ENCODE measurements around the gene LRRC26.

Gene LRRC26

DNA sequence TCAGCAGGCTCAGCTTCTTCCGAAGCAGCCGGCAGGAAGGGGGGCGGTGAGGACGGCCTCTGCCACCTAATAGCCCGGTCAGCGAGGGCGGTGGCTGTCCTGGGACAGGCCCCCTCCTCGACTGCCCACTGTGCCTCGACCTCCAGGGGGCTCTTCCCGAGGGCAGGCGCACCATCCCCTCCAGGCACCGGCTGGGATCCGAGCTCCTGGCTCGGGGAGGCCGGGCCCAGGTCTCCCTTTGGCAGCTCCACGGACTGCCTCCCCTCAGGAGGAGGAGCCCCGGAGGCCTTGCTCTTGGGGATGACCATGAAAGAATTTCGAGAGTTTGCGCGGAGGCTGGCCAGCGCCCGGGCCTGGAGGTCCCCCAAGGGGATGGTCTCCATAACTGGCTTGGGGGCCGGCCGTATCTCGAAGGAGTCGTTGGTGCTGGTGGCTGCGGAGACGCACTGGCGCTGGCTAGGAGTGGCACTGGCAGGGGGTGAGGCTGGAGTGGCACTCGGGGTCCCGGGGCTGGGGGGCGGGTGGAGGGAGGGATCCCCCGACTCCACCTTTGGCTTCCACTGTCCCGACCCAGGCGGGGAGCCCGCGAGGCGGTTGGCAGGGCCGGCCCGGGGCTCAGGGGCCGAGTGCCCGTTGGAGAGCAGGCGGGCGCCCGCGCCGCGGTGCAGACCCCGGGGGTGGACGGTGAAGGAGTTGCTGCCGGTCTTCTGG, 29.7 kb upstream of the LRRC26 start:
- no peak for DNase-seq (ENCODE audit: low spot score)

DNA sequence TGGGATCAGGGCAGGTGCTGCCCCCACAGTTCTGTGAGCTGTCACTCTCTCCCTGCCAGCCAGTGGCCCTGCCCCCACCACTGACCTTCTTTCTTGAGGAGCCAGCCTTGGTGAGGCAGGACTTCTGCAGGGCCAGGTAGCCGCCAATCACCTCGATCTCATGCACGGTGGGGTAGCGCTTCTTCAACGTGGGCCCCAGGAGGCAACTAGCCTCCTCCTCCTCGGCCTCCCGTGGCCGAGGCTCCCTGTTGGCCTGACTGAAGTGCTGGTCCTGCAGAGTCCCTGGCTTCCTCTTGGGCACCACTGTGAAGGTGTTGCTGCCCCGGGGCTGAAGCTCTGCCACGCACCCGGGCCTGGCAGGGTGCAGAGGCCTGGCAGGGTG, 29.0 kb upstream of the LRRC26 start:
- no peak for DNase-seq (ENCODE audit: low spot score)

DNA sequence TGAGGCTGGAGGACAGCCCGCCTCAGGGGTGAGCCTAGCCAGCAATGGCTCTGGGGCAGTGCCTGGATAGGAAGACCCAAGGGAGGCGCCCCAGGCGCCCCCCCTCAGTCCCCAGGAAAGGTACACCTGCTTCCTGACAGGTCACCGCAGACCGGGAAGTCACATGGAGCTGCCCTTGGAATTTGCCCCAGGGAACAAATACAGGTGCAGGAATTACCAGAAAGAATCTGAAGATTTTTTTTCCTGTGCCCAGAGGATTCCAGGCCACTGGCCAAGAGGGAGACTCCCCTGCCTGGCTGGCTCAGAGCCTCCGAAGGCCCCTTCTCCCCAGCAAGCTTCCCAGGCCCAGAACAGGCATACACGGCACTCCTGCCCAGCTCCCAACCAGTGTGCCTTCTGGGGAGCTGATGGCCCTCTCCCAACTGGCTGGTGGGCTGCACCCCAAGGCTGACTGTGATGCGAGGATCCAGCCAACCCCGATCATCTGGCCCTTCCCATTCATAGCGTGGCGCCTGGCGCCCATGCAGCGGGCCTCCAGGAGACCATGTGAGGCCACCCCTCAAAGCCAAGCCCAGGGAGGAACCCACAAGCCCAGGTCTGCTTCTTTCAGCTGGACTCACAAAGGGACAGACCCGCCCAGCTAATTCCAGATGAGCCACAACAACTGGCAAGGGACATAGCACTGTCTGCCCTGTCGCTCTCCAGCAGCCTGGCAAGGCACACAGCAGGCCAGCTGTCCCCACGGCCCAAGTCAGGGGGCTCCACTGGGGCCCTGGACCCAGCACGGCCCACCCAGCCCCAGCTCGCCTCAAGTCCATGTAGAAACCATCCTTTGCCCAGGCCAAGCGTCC, 28.4 kb upstream of the LRRC26 start:
- DNase-seq (ENCODE audit: low spot score), result no peak

DNA sequence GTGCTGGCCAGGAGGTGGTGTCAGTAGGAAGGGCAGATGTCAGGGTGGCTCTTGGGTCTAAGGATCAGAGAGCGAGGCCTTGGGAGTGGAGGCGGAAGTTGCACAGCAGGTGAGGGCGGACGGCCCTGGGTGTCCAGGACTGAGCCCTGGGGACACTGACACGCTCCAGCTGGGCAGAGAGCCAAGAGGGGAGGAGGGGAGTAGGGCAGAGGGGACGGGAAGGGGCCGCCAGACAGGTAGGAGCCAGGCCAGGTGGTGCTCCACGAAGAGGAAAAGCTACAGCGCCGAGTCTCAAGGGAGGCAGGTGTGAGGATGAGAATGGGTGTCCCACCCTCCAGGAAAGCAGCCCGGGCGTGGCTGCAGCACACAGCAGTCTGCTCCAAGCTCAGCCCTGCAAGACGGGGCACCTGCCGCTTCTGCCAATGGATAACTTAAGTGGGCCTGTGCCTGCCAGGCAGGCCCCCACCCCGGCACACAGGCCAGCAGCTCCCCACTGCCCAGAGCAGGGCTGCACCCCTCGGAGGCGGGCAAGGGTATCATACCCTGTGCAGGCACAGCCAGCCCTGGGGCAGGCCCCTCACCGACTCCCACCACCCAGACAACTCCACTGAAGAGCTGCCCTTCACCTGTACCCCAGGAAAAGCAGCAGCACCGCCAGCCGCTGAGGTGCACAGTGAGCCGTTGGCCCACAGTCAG, 25.8 kb upstream of the LRRC26 start:
- DNase-seq (ENCODE audit: low spot score), result no peak

DNA sequence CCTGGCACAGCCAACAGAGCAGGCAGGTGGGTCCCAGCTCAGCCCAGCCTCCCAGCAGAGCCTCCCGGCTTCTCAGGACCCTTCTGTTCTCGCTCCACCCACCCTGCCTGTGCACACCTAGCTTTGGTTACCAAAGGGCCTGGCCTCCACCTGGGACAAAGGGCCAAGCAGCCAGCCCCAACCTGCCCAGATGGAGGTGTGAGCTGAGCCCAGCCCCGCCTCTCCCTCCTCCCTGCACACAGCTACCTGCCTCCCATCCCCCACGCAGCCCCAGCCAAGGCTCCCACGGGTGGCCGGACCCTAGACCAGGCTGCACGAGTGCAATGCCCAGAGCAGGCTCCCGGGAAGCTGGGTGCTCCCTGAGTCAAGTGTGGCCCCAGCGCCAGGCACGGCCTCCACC, 25.1 kb upstream of the LRRC26 start:
- no peak for DNase-seq (ENCODE audit: low spot score)

DNA sequence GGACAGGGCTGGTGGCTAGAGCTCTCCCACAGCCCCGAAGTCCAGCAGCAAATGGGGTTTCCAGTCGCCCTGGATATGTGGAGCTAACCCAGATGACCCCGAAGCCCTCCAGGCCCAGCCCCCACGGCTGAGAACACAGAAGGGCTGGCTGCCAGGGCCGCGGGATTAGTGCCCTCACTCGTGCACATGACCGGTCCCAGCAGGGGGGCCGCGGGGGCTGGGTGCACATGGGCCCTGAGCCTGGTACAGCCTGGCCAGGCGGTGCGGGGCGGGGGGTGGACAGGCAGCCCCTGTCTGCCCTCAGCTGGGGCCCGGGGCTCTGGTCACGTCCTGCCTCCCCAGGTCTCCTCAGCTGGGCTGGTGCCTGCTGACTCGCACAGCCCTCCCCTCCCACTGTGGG, 24.5 kb upstream of the LRRC26 start:
- DNase-seq (ENCODE audit: low spot score), result peak; percentile 93

DNA sequence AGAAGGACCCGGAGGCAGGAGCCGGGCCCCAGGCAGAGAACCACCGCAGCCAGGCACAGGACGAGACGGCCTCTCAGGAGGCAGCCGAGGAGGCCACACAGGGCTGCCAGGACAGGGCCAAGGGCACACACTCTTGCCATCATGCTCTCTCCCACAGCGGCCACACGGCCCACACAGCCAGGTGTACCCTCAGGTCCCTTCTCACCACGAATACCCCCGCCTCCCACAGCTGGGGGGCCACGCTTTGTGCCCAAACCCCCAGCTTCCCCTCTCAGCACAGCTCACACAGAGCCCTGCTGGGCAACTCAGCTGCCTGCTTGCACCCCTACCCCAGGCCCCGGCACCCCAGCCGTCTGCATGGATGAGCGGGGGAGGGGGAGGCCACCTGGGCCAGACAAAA, 23.9 kb upstream of the LRRC26 start:
- DNase-seq (ENCODE audit: low spot score), result no peak

DNA sequence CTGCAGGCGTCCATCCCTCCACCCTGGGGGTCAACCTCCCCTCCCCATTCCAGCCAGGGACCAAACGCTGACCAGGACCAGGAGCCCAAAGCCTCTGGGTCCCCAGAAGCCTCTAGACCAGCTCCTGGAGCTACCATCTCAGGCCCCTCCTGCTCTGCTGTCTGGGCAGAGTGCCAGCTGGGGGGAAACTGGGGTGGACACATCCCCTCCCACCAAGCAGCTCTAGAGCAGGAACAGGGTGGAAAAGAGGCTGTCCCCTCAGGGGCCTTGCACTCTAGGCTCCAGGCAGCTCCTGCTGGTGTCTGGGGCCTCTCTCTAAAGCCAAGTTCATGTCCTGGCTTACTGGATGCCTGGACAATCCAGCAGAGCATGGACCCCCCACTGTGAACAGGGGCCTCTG, 23.0 kb upstream of the LRRC26 start:
- no peak for DNase-seq (ENCODE audit: low spot score)

DNA sequence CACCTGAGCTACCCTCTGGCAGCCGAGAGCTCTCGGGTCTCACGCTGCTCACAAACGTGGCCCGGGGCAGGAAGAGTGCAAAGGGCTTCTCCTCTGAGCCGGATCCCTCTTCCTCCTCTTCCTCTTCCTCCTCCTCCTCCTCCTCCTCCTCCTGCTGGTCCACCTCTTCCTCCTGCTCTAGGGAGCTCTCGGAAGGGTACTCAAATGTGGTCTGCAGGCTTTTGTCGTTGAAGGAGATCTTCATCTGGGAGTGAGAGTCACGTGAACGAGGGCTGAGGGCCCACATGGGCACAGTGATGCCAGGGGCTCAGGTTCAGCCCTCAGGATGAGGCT, 22.6 kb upstream of the LRRC26 start:
- DNase-seq (ENCODE audit: low spot score), result no peak

DNA sequence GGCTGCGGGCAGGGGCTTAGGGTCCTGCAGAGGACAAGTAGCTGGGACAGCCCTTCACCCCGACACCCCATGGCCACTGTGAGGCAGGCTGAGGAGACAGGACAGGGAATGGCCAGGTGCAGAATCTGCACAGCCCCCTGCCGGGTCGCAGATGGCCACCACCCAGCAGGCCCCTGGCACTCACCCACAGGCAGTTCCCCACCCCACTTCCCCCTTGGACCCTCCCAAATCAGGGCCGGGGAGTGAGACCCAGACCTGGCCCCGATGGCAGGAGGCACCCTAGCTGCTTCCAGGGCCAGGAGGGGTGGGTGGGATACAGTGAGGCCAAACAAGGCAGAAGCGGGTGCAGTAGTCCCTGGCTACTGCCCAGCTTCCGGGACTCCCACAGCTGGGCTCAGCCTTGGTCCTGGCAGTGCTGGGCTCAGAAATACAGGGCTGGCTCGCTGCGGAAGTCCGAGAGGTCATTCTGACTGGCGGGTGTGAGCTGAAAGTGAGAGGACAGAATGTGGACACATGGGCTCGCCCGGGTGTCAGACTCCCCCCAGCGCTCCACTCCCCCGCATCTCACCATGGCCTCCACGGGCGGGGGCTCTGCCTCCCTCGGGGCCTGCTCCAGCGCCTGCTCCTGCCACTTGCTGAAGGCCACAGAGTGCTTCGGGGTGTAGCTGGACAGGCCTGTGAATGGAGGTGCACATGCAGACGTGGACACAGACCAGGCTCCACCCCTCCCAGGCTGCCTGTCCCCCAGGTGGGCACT, 22.0 kb upstream of the LRRC26 start:
- DNase-seq (ENCODE audit: low spot score), result peak; percentile 84

DNA sequence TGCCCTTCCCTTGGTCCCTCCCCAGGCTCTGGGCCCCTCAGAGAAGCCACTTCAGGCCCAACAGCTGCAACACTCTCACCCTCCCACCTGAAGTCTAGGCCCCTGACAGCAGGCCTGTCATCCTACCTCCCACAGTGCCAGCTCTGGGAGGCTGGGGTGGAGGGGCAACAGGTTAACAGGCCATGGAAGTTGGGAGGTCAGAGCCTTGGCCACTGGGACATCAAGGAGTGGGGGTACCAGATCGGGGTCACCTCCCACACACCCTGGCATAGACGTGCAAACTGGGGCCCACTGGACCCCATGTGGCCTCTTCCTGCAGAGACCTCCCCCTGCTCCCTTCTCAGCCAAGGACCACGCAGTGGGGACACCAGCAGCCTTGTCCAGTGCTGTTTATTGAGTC, 21.4 kb upstream of the LRRC26 start:
- DNase-seq (ENCODE audit: low spot score), result no peak

DNA sequence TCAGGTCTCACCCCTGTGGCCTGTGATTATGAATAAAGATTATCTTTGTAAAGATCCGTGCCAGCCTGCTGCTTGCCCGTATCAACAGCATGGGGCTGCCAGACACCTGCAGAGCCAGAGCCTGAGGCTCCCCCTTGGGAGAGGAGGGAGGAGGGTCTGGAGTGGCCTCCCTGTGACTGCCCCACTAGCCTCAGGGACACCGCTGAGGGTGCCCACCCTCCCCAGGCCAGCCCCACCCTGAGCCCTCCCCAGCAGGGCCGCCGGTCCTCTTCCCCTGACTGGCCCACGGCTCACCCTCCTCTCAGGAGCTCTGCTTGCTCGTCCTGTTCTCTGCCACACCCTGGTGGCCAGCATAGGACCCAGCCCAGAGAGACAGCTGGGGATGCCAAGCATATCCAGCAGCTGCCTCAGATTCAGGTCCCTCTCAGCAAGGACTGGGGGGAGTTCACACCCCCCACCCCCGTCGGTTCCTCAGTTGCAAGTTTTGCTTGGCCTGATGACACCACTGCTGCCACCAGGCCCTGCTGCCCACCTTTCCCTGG, 20.5 kb upstream of the LRRC26 start:
- no peak for DNase-seq (ENCODE audit: low spot score)

DNA sequence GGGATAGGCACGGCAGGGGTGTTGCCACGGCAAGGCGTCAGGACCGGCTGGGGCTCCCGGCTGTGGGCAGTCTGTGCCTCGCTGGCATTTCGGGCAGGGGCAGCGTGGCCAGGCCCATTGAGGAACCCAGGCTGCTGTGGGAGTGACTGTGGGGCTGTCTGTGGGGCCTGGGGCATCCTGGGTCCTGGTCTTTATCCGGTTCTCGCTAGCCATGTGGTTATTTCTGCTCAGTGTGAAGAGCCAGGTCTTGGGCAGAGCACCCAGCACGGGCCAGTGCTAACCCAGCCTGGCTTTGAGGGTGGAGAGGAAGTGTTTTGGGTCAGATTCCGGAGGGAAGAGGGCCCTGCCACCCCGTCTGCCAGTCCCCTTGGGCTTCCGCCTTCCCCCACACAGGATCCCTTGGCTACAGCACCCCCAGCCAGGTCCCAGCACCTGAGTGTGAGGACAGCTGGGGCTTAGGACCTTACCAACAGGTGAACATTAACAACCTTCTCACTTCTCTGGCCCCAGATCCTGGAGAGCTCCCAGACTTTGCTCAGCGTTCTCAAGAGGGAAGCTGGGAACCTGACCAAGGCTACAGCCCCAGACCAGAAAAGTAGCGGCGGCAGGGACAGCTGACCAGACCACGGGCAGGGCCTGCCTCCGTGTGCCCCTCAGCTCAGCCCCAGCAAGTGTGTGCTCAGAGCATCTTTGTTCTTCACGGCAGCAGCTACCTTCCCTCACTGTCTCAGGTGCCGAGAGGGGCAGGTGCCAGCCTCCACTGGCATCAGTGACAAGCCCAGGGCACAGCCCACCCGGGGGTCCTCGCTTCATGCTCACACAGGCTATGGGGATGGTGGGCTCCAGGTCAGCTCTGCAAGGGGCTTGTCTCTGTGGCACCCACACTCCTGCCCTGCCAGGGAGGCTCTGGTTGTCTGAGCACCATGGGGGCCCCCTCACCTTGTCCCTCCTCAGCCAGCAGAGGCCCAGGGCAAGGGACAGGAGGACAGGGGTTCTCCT, 19.7 kb upstream of the LRRC26 start:
- no peak for DNase-seq (ENCODE audit: low spot score)

DNA sequence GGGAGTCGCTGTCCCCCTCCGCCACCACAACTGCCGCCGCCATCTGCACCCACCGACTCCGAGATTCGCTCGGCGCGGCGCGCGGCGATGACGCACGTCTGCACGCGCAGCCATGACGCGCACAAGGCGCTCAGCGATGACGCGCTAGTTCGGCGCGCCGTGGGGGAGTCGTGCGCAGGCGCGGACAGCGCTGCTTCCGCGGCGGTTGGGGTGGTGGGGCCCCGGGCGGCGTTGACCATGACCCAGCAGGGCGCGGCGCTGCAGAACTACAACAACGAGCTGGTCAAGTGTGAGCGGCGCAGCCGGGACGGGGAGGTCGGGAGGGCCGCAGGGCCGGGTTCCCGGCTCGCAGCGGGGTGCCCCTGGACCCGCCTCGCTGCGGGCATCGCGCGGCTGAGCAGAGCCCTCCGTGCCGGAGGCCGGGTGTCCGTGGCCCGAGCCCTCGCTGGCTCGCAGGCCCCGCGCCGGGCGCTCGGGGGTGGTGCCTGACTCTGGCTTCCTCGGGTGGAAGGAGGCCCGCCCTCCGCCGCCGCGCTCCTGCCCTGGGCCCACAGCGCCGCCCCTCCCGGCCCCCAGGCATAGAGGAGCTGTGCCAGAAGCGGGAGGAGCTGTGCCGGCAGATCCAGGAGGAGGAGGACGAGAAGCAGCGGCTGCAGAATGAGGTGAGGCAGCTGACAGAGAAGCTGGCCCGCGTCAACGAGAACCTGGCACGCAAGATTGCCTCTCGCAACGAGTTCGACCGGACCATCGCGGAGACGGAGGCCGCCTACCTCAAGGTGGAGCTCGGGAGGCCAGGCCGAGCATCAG, 18.8 kb upstream of the LRRC26 start, which contains the start of the genes ANAPC2 and SSNA1:
TSS of gene ANAPC2 (minus strand) at position 71 of the 807 bp plus-strand sequence. CDS start at position 43, 28 bp downstream.
TSS of gene SSNA1 (plus strand) at position 187 of the 807 bp plus-strand sequence. CDS start at position 238, 51 bp downstream.
- DNase-seq (ENCODE audit: low spot score), result peak; percentile 94

DNA sequence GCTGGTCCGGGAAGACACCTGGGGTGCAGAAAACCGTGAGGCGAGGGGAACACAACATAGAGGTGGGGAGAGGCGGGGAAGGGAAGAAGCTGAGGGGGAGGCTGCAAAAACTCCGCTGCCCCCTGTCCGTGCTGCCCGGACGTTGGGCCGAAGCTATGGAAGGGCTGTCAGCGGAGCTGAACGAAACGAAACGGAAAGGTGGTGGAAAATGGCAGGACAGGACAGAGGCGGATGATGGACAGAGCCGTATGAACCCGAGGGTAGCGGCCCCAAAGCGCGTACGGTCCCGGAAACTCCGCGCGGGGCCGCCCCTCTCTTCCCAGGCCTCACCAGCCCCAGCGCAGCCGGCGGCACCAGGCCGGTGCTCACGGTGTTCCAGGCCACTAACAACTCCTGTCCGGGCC, 18.2 kb upstream of the LRRC26 start:
- no peak for DNase-seq (ENCODE audit: low spot score)

DNA sequence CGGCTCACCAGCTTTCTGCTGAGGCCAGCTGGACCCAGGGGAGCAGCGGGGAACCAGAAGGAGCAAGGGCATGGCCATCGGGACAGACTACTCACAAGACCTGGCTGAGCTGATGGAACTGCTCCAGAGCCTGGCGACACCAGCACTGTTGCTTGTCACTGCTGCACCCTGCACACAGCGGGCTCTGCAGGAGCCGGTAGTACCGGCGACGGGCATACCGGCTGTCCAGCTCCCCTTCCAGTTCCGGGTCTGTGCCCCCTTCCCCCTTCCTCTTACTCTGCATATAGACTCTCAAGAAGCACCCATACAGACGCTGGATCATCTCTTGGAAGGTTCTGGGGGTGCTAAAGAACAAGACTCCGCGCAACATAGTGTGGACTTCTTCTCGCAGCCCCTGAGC, 17.5 kb upstream of the LRRC26 start:
- DNase-seq (ENCODE audit: low spot score), result no peak

DNA sequence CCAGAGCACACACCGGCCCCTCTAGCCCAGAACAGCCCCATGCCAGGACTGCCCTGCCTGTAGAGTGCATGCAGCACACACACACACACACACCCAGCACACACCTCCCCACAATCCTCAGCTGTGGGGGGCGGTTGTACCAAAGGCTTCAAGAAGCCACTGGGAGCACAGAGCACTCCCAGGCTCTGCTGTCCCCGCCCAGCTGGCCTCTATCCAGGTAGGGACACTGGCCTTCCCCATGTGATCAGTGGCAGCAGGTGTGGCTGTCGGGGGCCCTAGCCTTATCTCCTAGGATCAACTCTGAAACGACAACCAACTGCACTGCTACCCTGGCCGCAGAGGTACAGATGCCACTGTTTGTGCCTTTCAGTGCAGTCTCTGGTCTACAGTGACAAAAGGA, 16.5 kb upstream of the LRRC26 start:
- DNase-seq (ENCODE audit: low spot score), result no peak

DNA sequence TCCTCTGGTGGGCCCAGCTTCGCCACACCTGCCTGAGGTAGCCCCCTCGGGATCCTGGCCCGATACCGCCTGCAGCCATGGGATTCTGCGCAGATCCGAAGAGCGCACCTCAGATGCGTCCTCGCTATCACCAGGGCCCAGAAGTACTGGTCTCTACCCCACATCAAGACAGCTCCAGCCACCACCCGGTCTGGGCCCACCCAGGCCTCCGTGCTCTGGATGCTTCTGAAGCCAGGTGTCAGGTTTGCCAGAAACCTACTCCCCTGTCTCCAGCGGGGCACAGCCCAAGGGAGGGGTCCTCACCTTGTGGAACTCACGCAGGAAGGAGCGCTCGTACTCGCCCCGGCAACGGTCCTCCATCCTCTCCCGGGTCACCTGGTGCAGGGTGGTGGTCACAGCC, 16.1 kb upstream of the LRRC26 start:
- no peak for DNase-seq (ENCODE audit: low spot score)

DNA sequence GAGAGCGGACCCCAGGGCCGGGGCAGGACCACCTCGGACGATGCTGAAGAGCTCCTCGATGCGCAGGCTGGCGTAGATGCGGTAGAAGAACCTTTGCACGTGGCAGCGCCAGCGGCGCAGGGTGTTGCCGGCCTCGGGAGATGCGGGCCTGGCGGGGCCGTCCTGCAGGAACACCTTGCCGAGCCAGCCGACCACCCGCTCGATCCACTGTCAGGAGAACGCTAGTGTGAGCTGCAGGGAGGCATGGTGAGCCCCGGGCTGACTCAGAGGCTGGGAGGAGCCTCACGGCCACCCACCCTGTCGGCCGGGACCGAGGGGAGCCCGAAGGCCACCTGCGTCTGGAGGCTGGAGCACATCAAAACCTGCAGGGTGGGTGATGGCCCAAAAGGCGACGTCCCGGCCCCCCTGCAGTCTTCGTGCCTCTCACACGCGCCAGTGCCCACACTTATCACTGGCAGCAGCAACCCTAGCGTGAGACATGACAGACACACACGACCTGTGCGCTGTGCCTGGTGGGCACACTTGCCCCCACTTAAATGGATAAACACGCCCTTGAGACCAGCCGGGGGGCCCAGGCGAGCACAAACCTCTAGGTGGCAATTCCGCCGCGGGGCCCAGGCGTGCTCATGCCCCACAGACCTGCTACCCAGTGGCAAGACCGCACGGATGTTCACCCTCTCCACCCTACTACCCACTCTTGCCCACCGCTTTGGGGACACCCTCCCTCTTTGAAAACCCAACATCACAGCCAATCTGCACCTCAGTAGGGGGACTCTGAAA, 15.2 kb upstream of the LRRC26 start:
- no peak for DNase-seq (ENCODE audit: low spot score)
